MCF 10A (cell line): ENCODE measurements around the gene ENSA. TPM values are rescaled to one million over a fixed set of nuclear protein-coding genes. Genes with fewer than 3 reads are reported as not detected.
"Not testable (repeated sequence)": the region's sequence is repeated elsewhere in the genome, so short reads cannot be mapped to it uniquely, and the experiment has no call there.

Experiments
- BruUV-seq: library from RNA; stranded (reverse); fragments of 400-500 nt; replicated peaks from 2 replicates; lab custom pipeline; 2021; lab: Mats Ljungman, UMichigan
- CTCF ChIA-PET: fragments of 300-600 bp; sonication (Branson Sonifier 250); formaldehyde crosslinking; extraction: SDS; loops from one replicate; lab custom pipeline; 2021; ENCODE audit warnings: antibody characterized with exemption, inconsistent platforms; lab: Yijun Ruan, JAX
- POLR2A ChIA-PET: fragments of 300-600, 350-650 bp; sonication (Branson Sonifier 250); formaldehyde crosslinking; extraction: SDS; loops from one replicate; lab custom pipeline; 2020; ENCODE audit warnings: antibody characterized with exemption, inconsistent platforms; lab: Yijun Ruan, JAX
- DNase-seq: peaks from one replicate; pipeline ENCODE4 v3.0.0-alpha.2; 2018; ENCODE audit not compliant: unreplicated experiment
- H3K27ac Mint-ChIP-seq: one replicate; pipeline ENCODE4 v1.8.0; 2022; ENCODE audit warnings: mild to moderate bottlenecking, low read depth, mixed read lengths; ENCODE audit not compliant: unreplicated experiment
- H3K27me3 Mint-ChIP-seq: one replicate; pipeline ENCODE4 v1.8.0; 2022; ENCODE audit warnings: mixed read lengths; ENCODE audit not compliant: insufficient read depth, unreplicated experiment
- H3K36me3 Mint-ChIP-seq: one replicate; pipeline ENCODE4 v1.8.0; 2022; ENCODE audit warnings: mild to moderate bottlenecking, moderate library complexity, mixed read lengths; ENCODE audit not compliant: insufficient read depth, unreplicated experiment
- H3K4me1 Mint-ChIP-seq: one replicate; pipeline ENCODE4 v1.8.0; 2022; ENCODE audit warnings: mixed read lengths; ENCODE audit not compliant: insufficient read depth, unreplicated experiment
- H3K4me3 Mint-ChIP-seq: one replicate; pipeline ENCODE4 v1.8.0; 2022; ENCODE audit warnings: mild to moderate bottlenecking, moderate library complexity, mixed read lengths; ENCODE audit not compliant: unreplicated experiment
- H3K9me3 Mint-ChIP-seq: one replicate; pipeline ENCODE4 v1.8.0; 2022; ENCODE audit warnings: mixed read lengths; ENCODE audit not compliant: unreplicated experiment
- CTCF ChIP-seq: fragments of 200-600 bp; IDR thresholded peaks from one replicate; pipeline ENCODE4 v1.8.0; 2022; ENCODE audit warnings: antibody characterized with exemption, mild to moderate bottlenecking; ENCODE audit not compliant: unreplicated experiment
- intact Hi-C: fragments of 100-400 bp; cut with micrococcal nuclease; formaldehyde crosslinking; loops from 2 replicates; pipeline ENCODE4 v1.14.1; 2022
- total RNA-seq: library from RNA; stranded (reverse); gene quantifications from 2 replicates; pipeline ENCODE4 v1.2.3, GENCODE V29; 2022

ENSA gene
- total RNA-seq, 1 experiment from 2014 or later: 294 TPM

DNA sequence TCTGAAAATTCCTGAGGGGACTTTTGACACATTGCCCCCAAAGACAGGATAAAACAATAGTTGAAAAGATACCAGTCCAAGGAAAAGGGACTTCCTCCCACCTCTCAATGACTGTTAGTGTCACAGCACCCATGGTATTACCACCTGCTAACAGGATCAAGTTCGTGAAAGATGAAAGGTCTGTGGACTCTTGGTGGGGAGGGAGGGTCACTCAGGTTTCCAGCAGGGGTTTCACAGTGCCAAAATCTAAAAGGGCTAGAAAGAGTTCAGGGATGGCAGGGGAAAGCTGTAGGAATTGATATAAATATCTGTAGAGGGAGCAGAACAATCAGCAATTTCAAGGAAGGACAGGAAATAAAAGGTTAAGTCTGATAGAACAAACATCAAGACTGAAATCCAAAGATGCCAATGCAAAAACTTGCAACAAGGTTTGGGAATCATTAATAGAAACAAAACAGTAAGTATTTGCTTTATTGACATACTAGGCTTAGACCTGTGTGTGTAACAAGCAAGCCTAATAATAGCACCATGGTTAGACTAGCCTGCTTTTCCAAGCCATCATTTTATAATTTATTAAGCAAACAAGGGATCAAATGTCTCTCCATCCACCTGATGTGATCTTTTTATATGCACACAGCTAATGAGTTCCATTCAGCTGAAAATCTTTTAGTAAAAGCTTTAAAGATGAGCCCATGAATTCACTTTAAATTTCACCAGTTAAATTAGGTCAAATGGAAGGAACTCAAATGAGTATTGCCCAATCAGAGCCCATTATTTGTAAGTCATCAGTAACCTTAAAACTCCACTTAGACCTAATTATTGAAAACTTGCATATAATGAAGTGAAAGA lies 53.7 kb downstream of the ENSA start:
- no TSS peak for BruUV-seq
- no peak for TF ChIP-seq CTCF
- H3K36me3 Mint-ChIP-seq: peaks cover 92% of the 10 kb centered on the region
- no peaks in the 10 kb centered on the region for H3K9me3 Mint-ChIP-seq
- peak; percentile 38 for DNase-seq
- intact Hi-C loops: loop anchor here (5.0 kb wide), 1 partner anchor 122 kb away; the partner anchor contains the start of gene GOLPH3L
- H3K4me3 Mint-ChIP-seq: peak overlapping the region; percentile 99
- ChIA-PET POLR2A (interaction anchor here (0.7 to 27.7 kb wide), 15 partner anchors 17 to 1460 kb away, joined by 3 to 1801 read pairs (median 5); partner anchors contain the start of genes ADAMTSL4, ENSA, GOLPH3L and MINDY1), CTCF (interaction anchor here (0.6 to 12.7 kb wide), 8 partner anchors 14 to 352 kb away, joined by 3 to 245 read pairs (median 3); no protein-coding TSS in a partner anchor)
- H3K4me1 Mint-ChIP-seq: peaks cover 30% of the 10 kb centered on the region
- no peaks in the 10 kb centered on the region for H3K27me3 Mint-ChIP-seq
- peak overlapping the region; percentile 99 for H3K27ac Mint-ChIP-seq

DNA sequence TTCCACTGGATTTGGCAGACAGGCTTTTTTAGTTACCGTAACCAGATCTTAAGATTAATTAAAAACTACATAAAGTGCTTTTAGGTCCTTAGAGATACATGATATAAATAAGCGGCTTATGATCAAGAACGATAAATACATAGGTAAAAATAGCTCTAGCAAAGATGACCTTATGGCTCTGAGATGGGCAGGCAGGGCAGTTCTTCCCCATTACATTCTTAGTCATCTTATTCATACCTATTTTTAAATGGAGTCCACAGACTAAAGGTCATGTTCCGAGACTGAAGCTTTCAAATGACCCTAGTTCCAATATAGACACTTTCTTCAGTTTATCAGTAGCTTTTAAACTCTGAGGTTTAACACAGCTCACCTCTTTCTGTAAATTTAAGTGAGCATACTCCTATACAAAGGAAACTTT lies 54.3 kb downstream of the ENSA start:
- TF ChIP-seq CTCF: no peak
- peaks cover 99% of the 10 kb centered on the region for H3K36me3 Mint-ChIP-seq
- peak overlapping the region; percentile 99 for H3K4me3 Mint-ChIP-seq
- peak overlapping the region; percentile 99 for H3K27ac Mint-ChIP-seq
- H3K4me1 Mint-ChIP-seq: peaks cover 29% of the 10 kb centered on the region
- intact Hi-C loops: loop anchor here (5.0 kb wide), 1 partner anchor 122 kb away; the partner anchor contains the start of gene GOLPH3L
- H3K9me3 Mint-ChIP-seq: no peaks in the 10 kb centered on the region
- POLR2A ChIA-PET: interaction anchor here (0.7 to 27.7 kb wide), 10 partner anchors 16 to 688 kb away, joined by 3 to 1801 read pairs (median 12); partner anchors contain the start of genes ADAMTSL4, ENSA, GOLPH3L and MINDY1
- peak; percentile 27 for DNase-seq
- no TSS peak for BruUV-seq
- CTCF ChIA-PET: interaction anchor here (0.7 to 12.7 kb wide), 7 partner anchors 9 to 238 kb away, joined by 3 to 245 read pairs (median 3); no protein-coding TSS in a partner anchor
- H3K27me3 Mint-ChIP-seq: no peaks in the 10 kb centered on the region

- H3K4me3 Mint-ChIP-seq: peak overlapping the region; percentile 99
- peaks cover 31% of the 10 kb centered on the region for H3K4me1 Mint-ChIP-seq
- no peaks in the 10 kb centered on the region for H3K27me3 Mint-ChIP-seq
- CTCF ChIA-PET: interaction anchor here (0.6 to 12.7 kb wide), 9 partner anchors 8 to 318 kb away, joined by 3 to 245 read pairs (median 3); no protein-coding TSS in a partner anchor
- TF ChIP-seq CTCF: no peak
- intact Hi-C loops: loop anchor here (5.0 kb wide), 1 partner anchor 123 kb away; the partner anchor contains the start of gene GOLPH3L
- H3K27ac Mint-ChIP-seq: peak overlapping the region; percentile 99
- H3K36me3 Mint-ChIP-seq: peaks cover 100% of the 10 kb centered on the region
- no peaks in the 10 kb centered on the region for H3K9me3 Mint-ChIP-seq
- POLR2A ChIA-PET: interaction anchor here (0.6 to 27.7 kb wide), 10 partner anchors 16 to 464 kb away, joined by 3 to 1801 read pairs (median 4); partner anchors contain the start of genes ADAMTSL4, ENSA, GOLPH3L and MINDY1
- no TSS peak for BruUV-seq
- DNase-seq: peak; percentile 42
Observed at GRCh38 chr1:150574260-150575071, 54.9 kb downstream of the ENSA start.

- peak; percentile 23 for DNase-seq
- Mint-ChIP-seq H3K4me1 (peaks cover 39% of the 10 kb centered on the region), H3K4me3 (peak overlapping the region; percentile 99), H3K36me3 (peaks cover 100% of the 10 kb centered on the region)
- ChIA-PET POLR2A (interaction anchor here (0.6 to 27.7 kb wide), 8 partner anchors 15 to 463 kb away, joined by 3 to 1801 read pairs (median 4); partner anchors contain the start of genes ADAMTSL4, ENSA and SETDB1), CTCF (interaction anchor here (1.0 to 12.7 kb wide), 4 partner anchors 12 to 317 kb away, joined by 3 to 245 read pairs (median 4); no protein-coding TSS in a partner anchor)
- intact Hi-C loops, H3K27ac Mint-ChIP-seq, BruUV-seq, H3K27me3 Mint-ChIP-seq, H3K9me3 Mint-ChIP-seq: not testable (repeated sequence)
Observed at GRCh38 chr1:150573648-150574071, 55.8 kb downstream of the ENSA start.
